ENCODE results near the gene BRIP1. TPM values are rescaled to one million over a fixed set of nuclear protein-coding genes. Genes with fewer than 3 reads are reported as not detected.
"Not testable (repeated sequence)": the region's sequence is repeated elsewhere in the genome, so short reads cannot be mapped to it uniquely, and the experiment has no call there.

BRIP1 gene
- polyA plus RNA-seq, 5 donors = 8.0 to 22.9 (median 12.8) TPM

DNA sequence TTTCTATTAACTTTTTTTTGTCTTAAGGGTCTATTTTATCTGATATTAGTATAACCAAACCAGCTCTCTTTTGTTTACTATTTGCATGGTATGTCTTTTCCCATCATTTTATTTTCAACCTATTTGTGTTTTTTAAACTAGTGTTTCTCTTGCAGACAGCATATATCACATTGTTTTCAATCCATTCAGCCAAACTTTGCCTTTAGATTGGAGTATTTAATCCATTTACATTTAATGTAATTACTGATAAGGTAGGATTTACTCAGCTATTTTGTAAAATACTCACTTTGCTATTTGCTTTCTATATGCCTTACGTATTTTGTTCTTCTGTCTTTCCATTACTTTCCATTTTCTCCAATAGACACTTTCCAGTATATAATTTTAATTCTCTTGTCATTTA, 164.3 kb downstream of the BRIP1 start:
- DNase-seq = no peak

DNA sequence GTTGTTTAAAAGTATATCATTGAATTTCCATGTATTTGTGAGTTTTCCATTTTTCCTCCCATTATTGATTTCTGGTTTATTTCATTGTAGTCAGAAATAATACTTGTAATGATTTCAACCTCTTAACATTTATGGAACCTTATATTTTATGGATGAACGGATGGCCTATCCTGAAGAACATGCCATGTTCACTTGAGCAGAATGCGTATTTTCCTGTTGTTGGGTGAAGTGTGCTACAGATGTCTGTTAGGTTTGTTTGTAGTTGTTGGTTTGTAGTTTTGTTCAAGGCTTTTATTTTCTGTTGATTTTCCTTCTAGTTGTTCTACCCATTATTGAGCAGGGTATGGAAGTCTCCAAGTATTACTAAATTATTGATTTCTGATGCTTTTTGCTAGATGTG, 165.1 kb downstream of the BRIP1 start:
- no peak for DNase-seq

DNA sequence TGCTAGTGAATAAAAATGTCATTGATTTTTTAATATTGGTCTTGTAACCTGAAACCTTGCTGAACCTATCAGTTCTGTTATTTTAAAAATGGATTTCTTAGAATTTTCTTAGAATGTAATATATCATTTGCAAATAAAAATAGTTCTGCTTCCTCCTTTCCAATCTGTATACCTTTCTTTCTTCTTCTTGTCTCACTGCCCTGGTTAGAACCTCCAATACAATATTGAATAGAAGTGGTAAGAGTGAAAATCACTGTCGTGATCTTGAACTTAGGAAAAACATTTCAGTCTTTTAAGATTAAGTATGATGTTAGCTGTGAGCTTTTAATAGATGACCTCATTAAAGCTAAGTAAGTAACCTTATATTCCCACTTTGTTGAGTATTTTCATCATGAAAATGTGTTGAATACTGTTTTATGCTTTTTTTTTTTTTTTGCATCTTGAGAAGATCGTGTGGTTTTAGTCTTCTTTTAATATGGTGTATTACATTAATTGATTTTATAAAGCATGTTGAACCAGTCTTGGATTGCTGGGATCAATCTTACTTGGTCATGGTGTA, 167.5 kb downstream of the BRIP1 start:
- DNase-seq = no peak

DNA sequence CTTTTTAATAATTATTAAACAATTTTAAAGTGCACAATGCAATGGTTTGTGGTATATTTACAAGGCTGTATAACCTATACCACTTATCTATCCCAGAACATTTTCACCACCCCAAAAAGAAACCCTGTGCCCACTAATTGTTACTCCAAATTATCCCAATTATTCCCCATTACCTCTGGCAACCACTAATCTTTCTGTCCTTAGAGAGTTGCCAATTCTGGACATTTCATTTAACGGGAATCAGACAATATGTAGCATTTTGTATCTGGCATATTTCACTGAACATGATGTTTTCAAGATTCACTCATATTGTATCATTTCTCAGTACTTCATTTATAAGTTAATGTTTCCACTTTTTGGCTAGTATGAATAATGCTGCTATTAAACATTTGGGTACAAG, 169.2 kb downstream of the BRIP1 start:
- DNase-seq = no peak

DNA sequence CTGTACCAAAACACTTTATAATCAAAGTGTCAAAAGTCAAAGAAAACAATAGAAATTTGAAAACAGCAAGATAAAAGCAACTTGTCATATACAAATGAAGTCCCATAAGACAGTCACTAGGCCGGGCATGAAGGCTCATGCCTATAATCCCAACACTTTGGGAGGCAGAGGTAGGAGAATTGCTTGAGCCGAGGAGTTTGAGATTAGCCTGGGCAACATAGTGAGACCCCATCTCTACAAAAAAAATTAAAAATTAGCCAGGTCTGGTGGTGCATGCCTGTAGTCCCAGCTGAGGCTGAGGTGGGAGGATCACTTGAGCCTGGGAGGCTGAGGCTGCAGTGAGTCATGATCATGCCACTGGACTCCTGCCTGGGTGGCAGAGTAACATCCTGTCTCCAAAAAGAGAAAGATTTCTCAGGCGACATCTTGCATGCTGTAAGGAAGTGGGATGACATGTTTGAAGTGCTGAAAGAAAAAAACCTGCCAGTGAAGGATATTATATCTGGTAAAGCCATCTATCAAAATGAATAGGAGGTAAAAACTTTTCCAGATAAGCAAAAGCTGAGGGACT, 173.6 kb downstream of the BRIP1 start:
- no peak for DNase-seq

DNA sequence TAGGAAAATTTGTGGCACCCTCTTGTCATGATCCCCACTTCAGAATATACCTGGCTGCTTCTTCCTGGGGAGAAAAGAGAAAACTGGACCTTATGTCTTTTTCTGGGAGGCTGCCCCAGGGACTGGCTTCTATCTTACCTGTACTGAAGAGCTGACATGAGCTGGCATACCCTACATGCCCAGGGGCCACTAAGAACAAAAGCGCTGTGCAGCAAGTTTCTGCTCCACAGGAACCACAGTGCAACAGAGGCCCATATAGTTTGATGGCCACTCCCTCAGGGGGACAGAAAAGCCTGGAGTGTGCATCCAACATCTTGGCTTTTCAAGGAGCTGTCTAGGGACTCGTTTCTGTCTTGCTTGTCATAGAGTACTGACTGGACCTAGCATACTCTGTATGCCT, 175.6 kb downstream of the BRIP1 start:
- no peak for DNase-seq

DNA sequence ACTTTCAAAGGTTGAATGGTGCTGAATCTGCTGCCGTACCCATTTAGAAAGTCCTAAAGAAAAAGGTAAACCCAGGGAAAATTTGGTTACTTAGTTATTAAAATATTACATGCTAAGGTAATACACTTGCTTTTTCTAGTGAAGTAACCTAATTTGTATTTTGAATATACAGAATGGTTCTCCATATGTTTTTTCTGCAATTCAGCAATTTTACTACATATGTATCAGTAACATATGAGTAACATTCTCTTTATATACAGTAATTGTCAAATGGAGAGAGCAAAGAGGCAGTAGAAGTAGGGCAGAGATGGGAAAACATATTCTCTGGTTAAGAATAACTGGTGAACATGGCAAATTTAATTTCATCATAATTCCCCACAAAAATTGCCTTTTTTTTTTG, 177.2 kb downstream of the BRIP1 start:
- no peak for DNase-seq

DNA sequence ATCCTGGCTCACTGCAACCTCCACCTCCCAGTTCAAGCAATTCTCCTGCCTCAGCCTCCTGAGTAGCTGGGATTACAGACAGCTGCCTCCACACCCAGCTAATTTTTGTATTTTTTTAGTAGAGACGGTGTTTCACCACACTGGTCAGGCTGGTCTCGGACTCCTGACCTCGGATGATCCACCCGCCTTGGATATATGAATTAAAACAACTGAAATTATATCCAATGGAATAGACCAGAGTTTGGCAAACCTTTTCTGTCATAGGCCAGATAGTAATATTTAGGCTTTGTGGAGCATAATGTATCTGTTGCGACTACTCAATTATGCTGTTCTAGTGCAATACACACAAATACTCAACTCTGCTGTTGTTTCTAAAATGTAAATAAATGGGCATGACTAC, 178.5 kb downstream of the BRIP1 start:
- no peak for DNase-seq

DNA sequence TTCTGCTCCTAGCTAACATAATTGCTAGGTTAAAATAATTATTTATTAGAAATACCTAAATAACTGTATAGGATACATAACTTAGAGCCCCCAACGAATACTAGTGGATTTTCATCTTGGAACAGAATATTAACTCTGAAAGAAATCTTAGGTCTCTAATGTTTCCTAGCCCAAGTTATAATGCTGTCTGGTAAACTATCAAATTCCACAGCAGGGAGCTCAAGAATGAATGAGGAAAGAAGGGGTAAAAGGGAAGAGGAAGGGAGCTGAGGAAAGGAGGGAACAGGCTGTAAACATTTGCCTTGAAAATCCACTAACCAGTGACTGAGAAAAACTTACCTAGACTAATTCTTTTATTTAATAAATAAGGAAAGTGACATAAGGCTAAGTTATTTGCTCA, 179.2 kb downstream of the BRIP1 start:
- no peak for DNase-seq

DNA sequence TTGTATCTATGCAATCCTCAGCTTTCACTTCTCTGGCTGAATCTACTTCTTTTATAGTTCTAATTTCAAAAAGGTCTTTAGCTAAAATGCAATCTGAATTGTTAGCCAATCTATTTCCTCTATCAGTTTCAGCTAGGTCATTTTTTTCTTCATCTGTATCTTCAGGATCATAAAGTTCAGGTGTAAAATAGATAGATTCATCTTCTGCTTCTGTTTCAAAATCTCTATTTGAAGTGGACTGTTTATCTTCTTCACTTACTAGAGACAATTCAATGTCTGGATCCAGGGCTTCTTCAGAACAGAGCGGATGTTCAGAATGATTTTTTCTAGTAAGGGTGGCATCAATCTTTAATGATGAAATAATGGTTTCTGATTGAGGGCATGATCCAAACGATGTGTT, 179.9 kb downstream of the BRIP1 start:
- DNase-seq = no peak

DNA sequence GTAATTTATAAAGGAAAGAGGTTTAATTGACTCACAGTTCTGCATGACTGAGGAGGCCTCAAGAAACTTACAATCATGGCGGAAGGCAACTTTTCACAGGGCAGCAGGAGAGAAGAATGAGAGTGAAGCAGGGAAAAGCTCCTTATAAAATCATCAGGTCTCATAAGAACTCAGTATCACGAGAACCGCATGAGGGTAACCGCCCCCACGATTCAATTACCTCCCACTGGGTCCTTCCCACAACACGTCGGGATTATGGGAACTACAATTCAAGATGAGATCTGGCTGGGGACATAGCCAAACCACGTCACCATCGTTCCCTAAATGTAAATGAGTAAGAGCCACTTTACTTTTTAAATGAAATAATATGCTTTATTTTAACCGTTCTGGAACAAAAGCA, 182.4 kb downstream of the BRIP1 start:
- no peak for DNase-seq

DNA sequence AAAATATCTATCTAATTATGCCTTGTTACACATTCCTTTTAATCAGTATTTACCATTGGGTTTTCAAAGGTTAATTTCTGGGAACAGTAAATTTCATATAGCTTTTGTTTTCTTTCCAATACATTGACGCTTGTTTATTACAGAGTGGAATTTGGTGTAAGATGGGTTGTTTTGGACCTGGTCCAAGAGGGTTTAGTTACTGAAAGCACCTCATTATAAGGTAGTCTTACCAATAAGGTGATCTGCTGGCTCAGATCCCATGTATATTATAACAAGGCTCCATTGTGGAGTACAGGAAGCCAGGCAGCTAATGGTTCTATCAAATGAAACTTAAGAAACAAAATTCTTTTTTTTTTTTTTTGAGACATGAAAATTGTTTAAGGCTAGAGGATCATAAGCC, 185.0 kb downstream of the BRIP1 start:
- no peak for DNase-seq

DNA sequence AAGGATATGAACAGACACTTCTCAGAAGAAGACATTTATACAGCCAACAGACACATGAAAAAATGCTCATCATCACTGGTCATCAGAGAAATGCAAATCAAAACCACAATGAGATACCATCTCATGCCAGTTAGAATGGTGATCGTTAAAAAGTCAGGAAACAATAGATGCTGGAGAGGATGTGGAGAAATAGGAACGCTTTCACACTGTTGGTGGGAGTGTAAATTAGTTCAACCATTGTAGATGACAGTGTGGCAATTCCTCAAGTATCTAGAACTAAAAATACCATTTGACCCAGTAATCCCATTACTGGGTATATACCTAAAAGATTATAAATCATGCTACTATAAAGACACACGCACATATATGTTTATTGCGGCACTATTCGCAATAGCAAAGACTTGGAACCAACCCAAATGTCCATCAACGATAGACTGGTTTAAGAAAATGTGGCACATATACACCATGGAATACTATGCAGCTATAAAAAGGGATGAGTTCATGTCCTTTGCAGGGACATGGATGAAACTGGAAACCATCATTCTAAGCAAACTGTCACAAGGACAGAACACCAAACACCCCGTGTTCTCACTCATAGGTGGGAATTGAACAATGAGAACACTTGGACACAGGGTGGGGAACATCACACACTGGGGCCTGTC, 186.0 kb downstream of the BRIP1 start:
- not testable (repeated sequence) for DNase-seq

DNA sequence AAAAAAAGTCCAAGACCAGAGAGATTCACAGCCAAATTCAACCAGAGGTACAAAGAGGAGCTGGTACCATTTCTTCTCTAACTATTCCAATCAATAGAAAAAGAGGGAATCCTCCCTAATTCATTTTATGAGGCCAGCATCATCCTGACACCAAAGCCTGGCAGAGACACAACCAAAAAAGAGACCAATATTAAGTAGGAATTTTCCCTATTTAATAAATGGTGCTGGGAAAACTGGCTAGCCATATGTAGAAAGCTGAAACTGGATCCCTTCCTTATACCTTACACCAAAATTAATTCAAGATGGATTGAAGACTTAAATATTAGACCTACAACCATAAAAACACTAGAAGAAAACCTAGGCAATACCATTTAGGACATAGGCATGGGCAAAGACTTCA, 186.8 kb downstream of the BRIP1 start:
- DNase-seq = not testable (repeated sequence)

DNA sequence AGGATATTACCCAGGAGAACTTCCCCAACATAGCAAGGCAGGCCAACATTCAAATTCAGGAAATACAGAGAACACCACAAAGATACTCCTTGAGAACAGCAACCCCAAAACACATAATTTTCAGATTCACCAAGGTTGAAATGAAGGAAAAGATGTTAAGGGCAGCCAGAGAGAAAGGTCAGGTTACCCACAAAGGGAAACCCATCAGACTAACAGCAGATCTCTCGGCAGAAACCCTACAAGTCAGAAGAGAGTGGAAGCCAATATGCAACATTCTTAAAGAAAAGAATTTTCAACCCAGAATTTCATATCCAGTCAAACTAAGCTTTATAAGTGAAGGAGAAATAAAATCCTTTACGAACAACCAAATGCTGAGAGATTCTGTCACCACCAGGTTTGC, 188.7 kb downstream of the BRIP1 start:
- DNase-seq = not testable (repeated sequence)

DNA sequence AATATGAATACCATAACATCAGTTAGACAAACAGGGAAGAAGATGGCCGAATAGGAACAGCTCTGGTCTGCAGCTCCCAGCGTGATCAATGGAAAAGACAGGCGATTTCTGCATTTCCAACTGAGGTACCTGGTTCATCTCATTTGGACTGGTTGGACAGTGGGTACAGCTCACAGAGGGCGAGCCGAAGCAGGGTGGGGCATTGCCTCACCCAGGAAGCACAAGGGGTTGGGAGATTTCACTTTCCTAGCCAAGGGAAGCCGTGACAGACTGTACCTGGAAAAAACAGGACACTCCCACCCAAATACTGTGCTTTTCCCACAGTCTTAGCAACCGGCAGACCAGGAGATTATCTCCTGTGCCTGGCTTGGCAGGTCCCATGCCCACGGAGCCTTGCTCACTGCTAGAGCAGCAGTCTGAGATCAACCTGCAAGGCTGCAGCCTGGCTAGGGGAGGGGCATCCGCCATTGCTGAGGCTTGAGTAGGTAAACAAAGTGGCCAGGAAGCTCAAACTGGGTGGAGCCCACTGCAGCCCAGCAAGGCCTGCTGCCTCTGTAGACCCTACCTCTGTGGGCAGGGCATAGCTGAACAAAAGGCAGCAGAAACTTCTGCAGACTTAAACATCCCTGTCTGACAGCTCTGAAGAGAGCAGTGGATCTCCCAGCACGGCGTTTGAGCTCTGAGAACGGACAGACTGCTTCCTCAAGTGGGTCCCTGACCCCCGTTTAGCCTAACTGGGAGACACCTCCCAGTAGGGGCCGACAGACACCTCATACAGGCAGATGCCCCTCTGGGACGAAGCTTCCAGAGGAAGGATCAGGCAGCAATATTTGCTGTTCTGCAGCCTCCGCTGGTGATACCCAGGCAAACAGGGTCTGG, 190.1 kb downstream of the BRIP1 start:
- not testable (repeated sequence) for DNase-seq

DNA sequence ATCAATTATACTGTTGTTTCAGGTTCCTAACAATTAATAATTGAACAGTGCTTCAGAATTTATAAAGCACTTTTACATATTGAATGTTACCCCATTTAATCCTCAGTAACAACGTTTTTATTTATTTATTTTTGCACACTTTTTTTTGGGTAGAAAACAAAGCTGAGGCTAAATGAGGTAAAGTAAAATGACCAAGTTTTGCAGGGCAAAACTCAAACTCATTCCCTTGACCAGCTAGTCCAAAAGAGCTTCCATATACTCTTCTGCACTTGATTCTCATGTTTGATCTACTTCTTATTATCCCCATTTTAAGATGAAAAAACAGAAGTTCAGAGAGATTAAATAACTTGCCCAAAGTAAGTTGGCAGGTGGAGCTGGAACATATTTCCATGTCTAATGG, 191.2 kb downstream of the BRIP1 start:
- no peak for DNase-seq

DNA sequence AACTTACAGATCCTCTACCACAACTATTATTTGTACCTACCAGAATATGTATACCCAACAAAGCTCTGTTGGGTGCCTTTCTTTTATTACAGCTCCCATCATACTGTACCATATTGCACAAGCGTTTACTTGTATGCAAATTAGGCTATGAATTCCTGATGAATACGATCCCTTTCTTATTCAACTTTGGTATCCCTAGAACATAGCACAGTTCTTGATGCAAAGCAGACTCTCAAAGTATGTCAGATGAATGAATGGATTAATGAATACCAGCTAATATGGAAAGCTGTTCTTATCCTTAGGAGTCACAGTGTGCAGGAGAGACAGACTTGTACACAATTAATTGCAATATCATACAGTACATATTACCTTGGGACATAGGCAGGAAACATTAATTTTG, 192.6 kb downstream of the BRIP1 start:
- DNase-seq = no peak

DNA sequence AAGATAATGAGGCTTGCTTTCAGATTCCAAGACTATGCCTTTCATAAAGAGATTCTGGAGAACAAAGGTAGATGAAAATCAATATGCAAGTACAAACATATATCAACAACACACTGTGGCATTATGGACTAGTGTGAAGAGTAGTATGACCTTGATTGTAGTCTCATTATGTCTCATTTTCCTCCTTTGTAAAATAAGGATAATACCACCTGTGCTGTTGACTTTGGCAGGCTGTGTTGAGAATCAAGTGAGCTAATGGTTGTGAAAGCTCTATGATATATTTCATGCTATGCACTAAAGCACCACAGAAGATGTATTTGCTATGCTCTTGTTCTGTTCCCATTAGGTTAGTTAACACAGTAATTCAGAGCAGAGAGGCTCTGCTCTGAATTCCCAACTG, 193.8 kb downstream of the BRIP1 start:
- DNase-seq = no peak

DNA sequence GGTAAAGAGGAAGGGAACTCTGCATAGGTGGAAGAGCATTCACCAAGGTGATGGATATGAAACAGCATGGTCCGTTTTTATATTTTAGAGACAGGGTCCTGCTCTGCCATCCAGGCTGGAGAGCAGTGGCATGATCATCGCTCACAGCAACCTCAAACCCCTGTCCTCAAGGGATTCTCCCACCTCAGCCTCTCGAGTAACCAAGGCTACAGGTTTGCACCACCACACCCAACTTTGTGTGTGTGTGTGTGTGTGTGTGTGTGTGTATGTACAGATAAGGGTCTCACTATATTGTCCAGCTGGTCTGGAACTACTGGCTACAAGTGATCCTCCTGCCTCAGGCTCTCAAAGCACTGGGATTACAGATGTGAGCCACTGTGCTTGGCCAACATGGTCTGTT, 194.8 kb downstream of the BRIP1 start:
- DNase-seq = no peak

DNA sequence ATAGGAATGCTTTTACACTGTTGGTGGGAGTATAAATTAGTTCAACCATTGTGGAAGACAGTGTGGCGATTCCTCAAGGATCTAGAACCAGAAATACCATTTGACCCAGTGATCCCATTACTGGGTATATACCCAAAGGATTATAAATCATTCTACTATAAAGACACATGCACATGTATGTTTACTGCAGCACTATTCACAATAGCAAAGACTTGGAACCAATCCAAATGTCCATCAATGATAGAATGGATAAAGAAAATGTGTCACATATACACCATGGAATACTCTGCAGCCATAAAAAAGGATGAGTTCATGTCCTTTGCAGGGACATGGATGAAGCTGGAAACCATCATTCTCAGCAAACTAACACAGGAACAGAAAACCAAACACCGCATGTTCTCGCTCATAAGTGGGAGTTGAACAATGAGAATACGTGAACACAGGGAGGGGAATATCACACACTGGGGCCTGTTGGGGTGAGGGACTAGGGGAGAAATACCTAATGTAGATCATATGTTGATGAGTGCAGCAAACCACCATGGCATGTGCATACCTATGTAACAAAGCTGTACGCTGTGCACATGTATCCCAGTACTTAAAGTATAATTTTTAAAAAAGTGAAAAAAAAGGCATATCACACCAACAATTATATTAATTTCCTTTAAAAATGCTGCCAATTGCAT, 196.8 kb downstream of the BRIP1 start:
- not testable (repeated sequence) for DNase-seq

DNA sequence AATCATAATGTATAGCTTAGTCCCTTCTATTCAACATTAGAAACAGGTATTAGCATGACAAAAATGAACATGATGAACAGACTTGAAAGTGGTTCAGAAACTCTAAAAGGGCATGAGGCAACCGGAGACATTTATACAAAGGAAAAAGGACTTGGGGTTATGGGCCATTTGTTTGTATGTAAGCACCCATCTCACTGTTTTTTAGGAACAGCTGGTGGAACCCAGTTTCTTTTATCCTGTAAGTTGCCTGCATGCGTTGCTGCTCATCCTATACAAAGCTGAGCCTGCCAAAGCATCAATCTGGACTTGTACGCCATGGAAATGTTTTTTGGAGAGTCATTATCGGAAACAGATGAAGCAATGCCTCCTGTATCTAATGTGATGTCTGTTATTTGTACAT, 200.0 kb downstream of the BRIP1 start:
- no peak for DNase-seq
